HFFc6 (cell line): ENCODE data around the gene HLA-G. TPM values are rescaled to one million over a fixed set of nuclear protein-coding genes. Genes with fewer than 3 reads are reported as not detected.

Experiments
- DNase-seq: peaks from one replicate; pipeline ENCODE4 v3.0.0-alpha.2; 2018
- H3K27ac Mint-ChIP-seq: 2 replicates; pipeline ENCODE4 v1.8.0; 2020; ENCODE audit warnings: mild to moderate bottlenecking, mixed read lengths
- H3K27me3 Mint-ChIP-seq: 2 replicates; pipeline ENCODE4 v1.8.0; 2021; ENCODE audit warnings: mild to moderate bottlenecking, moderate library complexity, mixed read lengths; ENCODE audit not compliant: insufficient read depth
- H3K36me3 Mint-ChIP-seq: 2 replicates; pipeline ENCODE4 v1.8.0; 2021; ENCODE audit warnings: low read depth, mixed read lengths
- H3K4me1 Mint-ChIP-seq: 2 replicates; pipeline ENCODE4 v1.8.0; 2020; ENCODE audit warnings: low read depth, mixed read lengths
- H3K4me3 Mint-ChIP-seq: 2 replicates; pipeline ENCODE4 v1.8.0; 2020; ENCODE audit warnings: mild to moderate bottlenecking, moderate library complexity, mixed read lengths
- H3K9me3 Mint-ChIP-seq: 2 replicates; pipeline ENCODE4 v1.8.0; 2020; ENCODE audit warnings: mild to moderate bottlenecking, mixed read lengths
- total RNA-seq, 6 experiments: library from RNA; stranded (reverse); fragmentation: NEBNext Ultra II Directional; extraction: Animal tissue kit (Norgen Biotek cat#: 25700); gene quantifications; 2 replicates in 1 of 6; 3 replicates in 5 of 6; pipeline ENCODE4 v1.2.3, GENCODE V29; 2021
- TF ChIP-seq, protein P1 (sequence below): fragments of 200-600 bp; sonication (generic); IDR thresholded peaks from 2 replicates; pipeline ENCODE4 v1.5.0; 2021; ENCODE audit warnings: antibody characterized with exemption, mild to moderate bottlenecking

HLA-G gene
- total RNA-seq, 6 experiments from 2014 or later: 0.16 to 0.48 (median 0.24) TPM; not detected in 2

DNA sequence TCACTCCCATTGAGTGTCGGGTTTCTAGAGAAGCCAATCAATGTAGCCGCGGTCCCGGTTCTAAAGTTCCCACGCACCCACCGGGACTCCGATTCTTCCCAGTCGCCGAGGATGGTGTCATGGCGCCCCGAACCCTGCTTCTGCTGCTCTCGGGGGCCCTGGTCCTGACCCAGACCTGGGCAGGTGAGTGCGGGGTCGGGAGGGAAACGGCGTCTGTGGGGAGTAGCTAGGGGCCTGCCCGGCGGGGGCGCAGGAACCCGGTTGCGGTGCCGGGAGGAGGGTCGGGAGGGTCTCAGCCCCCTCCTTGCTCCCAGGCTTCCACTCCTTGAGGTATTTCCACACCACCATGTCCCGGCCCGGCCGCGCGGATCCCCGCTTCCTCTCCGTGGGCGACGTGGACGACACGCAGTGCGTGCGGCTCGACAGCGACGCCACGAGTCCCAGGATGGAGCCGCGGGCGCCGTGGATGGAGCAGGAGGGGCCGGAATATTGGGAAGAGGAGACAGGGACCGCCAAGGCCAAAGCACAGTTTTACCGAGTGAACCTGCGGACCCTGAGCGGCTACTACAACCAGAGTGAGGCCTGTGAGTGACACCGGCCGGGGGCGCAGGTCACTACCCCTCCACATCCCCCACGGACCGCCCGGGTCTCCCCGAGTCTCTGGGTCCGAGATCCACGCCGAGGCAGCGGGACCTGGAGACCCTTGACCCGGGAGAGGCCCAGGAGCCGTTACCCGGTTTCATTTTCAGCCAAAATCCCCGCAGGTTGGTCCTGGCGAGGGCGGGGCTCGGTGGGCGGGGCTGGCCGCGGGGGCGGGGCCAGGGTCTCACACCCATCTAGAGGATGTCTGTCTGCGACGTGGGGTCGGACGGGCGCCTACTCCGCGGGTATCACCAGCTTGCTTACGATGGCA, 35.2 kb upstream of the HLA-G start:
- no peak for DNase-seq
- H3K4me1 Mint-ChIP-seq: peaks cover 27% of the 10 kb centered on the region
- peaks cover 4% of the 10 kb centered on the region; the same call in 1 of the 2 replicates for H3K9me3 Mint-ChIP-seq
- TF ChIP-seq, protein P1, sequence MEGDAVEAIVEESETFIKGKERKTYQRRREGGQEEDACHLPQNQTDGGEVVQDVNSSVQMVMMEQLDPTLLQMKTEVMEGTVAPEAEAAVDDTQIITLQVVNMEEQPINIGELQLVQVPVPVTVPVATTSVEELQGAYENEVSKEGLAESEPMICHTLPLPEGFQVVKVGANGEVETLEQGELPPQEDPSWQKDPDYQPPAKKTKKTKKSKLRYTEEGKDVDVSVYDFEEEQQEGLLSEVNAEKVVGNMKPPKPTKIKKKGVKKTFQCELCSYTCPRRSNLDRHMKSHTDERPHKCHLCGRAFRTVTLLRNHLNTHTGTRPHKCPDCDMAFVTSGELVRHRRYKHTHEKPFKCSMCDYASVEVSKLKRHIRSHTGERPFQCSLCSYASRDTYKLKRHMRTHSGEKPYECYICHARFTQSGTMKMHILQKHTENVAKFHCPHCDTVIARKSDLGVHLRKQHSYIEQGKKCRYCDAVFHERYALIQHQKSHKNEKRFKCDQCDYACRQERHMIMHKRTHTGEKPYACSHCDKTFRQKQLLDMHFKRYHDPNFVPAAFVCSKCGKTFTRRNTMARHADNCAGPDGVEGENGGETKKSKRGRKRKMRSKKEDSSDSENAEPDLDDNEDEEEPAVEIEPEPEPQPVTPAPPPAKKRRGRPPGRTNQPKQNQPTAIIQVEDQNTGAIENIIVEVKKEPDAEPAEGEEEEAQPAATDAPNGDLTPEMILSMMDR: peak; percentile 62
- no peaks in the 10 kb centered on the region for H3K36me3 Mint-ChIP-seq
- peak overlapping the region; percentile 73 for H3K4me3 Mint-ChIP-seq
- H3K27ac Mint-ChIP-seq: no peak overlapping the region
- peaks cover 18% of the 10 kb centered on the region for H3K27me3 Mint-ChIP-seq

DNA sequence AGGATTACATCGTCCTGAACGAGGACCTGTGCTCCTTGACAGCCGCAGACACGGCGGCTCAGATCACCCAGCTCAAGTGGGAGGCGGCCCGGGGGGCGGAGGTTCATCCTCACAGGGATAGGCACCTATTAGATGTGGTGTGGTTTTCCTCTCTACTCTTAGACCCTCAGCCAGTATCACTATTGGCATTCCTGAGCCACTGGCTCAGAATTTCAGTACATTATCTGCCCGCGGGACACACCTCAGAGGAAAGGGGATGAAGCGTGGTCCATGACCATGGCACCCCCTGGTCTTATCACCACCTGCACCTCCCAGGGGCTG, 34.6 kb upstream of the HLA-G start:
- Mint-ChIP-seq H3K9me3 (peaks cover 4% of the 10 kb centered on the region; the same call in 1 of the 2 replicates), H3K4me3 (peak overlapping the region; percentile 73), H3K36me3 (no peaks in the 10 kb centered on the region), H3K27me3 (peaks cover 18% of the 10 kb centered on the region), H3K27ac (no peak overlapping the region), H3K4me1 (peaks cover 33% of the 10 kb centered on the region)
- TF ChIP-seq, protein P1: no peak
- no peak for DNase-seq

DNA sequence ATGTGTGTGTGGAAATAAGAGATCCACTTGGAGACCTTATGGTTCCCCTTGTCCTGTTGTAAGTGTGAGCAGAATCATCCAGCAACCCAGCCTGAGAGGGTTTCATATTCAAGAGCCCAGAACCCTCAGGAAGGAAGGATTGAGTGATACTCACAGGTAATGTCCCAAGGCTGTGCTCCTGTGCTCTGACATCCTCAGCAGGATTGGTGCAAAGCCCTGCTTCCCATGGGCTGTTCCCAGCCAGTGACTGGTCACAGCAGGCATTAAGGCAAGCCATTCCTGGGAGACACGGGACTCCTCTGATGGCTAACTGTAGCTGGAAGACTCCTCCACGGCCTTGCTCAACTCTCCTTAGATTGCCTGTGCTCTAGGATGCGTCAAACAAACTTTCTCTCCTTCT, 33.8 kb upstream of the HLA-G start:
- Mint-ChIP-seq H3K4me3 (no peak overlapping the region), H3K36me3 (no peaks in the 10 kb centered on the region), H3K27me3 (peaks cover 18% of the 10 kb centered on the region), H3K4me1 (peaks cover 40% of the 10 kb centered on the region), H3K27ac (no peak overlapping the region), H3K9me3 (0 out of 2 replicates have a peak, but pooled peaks cover under 1% of the 10 kb centered on the region)
- no peak for DNase-seq
- TF ChIP-seq, protein P1: no peak

DNA sequence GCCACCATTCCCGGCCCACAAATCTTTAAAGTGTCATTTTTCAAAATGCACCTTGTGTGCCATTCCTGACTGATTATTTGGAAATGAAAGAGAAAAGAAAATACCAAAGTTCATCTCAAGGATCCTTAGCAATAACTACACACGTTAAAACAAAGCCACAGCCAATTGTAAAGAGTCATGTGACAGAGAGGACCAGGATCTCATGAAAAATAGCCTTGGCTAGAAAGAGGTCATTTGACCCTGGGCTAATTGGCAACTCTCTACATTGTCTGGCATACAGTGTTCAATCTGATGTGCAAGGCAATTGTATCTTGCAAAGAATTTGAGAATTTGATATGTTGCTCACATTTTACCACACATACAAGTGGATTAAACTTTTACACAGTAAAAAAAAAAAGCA, 31.6 kb upstream of the HLA-G start:
- no peaks in the 10 kb centered on the region for H3K9me3 Mint-ChIP-seq
- H3K27me3 Mint-ChIP-seq: peaks cover 17% of the 10 kb centered on the region
- TF ChIP-seq, protein P1: no peak
- no peak for DNase-seq
- no peak overlapping the region for H3K4me3 Mint-ChIP-seq
- no peaks in the 10 kb centered on the region for H3K36me3 Mint-ChIP-seq
- H3K27ac Mint-ChIP-seq: no peak overlapping the region
- H3K4me1 Mint-ChIP-seq: peaks cover 40% of the 10 kb centered on the region

DNA sequence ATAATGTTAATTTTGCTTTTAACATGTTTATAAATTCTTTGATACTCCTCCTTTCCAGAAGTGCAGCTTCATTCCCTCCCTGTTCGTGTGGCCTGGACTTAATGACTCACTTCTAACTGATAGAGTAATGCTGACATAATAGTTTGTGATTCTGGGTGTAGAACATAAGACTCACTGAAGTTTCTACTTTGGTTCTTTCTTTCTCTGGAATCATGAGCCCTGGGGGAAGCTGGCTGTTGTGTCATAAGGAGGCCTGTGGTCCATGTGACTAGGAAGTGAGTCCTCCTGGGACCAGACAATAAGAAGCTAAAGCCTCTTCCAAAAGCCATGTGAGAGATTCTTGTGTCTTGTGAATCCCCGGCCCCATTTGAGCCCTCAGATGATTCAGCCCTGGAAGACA, 30.5 kb upstream of the HLA-G start:
- Mint-ChIP-seq H3K4me1 (peaks cover 32% of the 10 kb centered on the region), H3K9me3 (no peaks in the 10 kb centered on the region), H3K4me3 (peak overlapping the region; percentile 55), H3K36me3 (no peaks in the 10 kb centered on the region), H3K27ac (peak overlapping the region; percentile 92), H3K27me3 (peaks cover 21% of the 10 kb centered on the region)
- TF ChIP-seq, protein P1: no peak
- peak; percentile 91 for DNase-seq
